ENCODE measurements around the gene F2R. TPM values are rescaled to one million over a fixed set of nuclear protein-coding genes. Genes with fewer than 3 reads are reported as not detected.

Gene F2R
- total RNA-seq, 1 experiment from 2014 or later = 6.3 TPM

DNA sequence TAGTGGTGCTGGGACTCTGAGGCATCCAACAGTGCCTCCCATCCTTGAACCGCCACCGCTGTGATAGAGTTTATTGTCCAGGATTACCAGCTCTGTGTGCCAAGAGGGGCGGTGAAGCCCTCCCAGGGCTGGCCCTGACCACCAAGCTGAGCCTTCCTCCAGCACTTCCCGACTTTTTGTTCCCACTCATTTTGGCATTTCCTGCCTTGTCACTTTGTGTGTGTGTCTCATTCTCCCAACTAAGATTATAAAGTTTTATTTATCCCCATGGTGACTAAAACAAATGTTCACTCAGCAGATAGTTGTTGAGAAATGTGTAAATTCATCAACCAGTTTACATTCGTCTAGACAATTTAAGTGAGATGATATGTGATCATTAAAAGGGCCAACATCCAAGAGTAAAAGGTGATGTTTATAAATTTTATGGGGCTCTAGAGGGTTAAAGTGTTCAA, 2.5 kb downstream of the F2R start:
- no TSS peak for BruUV-seq (replicated peaks)
- Mint-ChIP-seq H3K4me3 (ENCODE audit: unreplicated experiment) (no peak overlapping the region), H3K27me3 (ENCODE audit: insufficient read depth, unreplicated experiment) (no peaks in the 10 kb centered on the region), H3K36me3 (ENCODE audit: insufficient read depth, unreplicated experiment) (no peaks in the 10 kb centered on the region), H3K9me3 (ENCODE audit: unreplicated experiment) (no peaks in the 10 kb centered on the region), H3K27ac (ENCODE audit: unreplicated experiment) (no peak overlapping the region), H3K4me1 (ENCODE audit: low read depth, unreplicated experiment) (peaks cover 7% of the 10 kb centered on the region)
- Histone ChIP-seq H3K4me1 (peaks cover 9% of the 10 kb centered on the region; the same call in 1 of the 2 replicates), H3K9me3 (no peaks in the 10 kb centered on the region), H3K4me3 (ENCODE audit: low read depth, low read length) (no peak overlapping the region), H3K36me3 (ENCODE audit: control insufficient read depth, insufficient read depth, low read length) (no peaks in the 10 kb centered on the region), H3K27me3 (replicated peaks; ENCODE audit: control insufficient read depth, insufficient read depth, low read length) (no peaks in the 10 kb centered on the region)
- CTCF ChIA-PET = interaction anchor here (0.6 kb wide), 1 partner anchor 92 kb away, joined by 5 read pairs; no protein-coding TSS in a partner anchor
- no peak for TF ChIP-seq CTCF (IDR thresholded peaks at IDR 0.05; ENCODE audit: insufficient read depth in 1 of 2, low read depth in 1 of 2, low read length in 1 of 2, severe bottlenecking in 1 of 2, unreplicated experiment in 1 of 2)
- POLR2A ChIA-PET = no interaction called here
- intact Hi-C loops (cut with micrococcal nuclease; ENCODE audit: unreplicated experiment) = loop anchor here (5.0 kb wide), 2 partner anchors 39 to 104 kb away; no protein-coding TSS in a partner anchor
- no peak for DNase-seq

GRCh38 chr5:76718880-76719279, 3.0 kb downstream of the F2R start:
- BruUV-seq (replicated peaks) = no TSS peak
- Histone ChIP-seq H3K4me1 (peaks cover 9% of the 10 kb centered on the region; the same call in 1 of the 2 replicates), H3K9me3 (no peaks in the 10 kb centered on the region), H3K36me3 (ENCODE audit: control insufficient read depth, insufficient read depth, low read length) (no peaks in the 10 kb centered on the region), H3K27me3 (replicated peaks; ENCODE audit: control insufficient read depth, insufficient read depth, low read length) (no peaks in the 10 kb centered on the region), H3K4me3 (ENCODE audit: low read depth, low read length) (no peak overlapping the region)
- Mint-ChIP-seq H3K27me3 (ENCODE audit: insufficient read depth, unreplicated experiment) (no peaks in the 10 kb centered on the region), H3K4me3 (ENCODE audit: unreplicated experiment) (no peak overlapping the region), H3K9me3 (ENCODE audit: unreplicated experiment) (no peaks in the 10 kb centered on the region), H3K36me3 (ENCODE audit: insufficient read depth, unreplicated experiment) (no peaks in the 10 kb centered on the region), H3K4me1 (ENCODE audit: low read depth, unreplicated experiment) (peaks cover 7% of the 10 kb centered on the region), H3K27ac (ENCODE audit: unreplicated experiment) (no peak overlapping the region)
- no peak for TF ChIP-seq CTCF (IDR thresholded peaks at IDR 0.05; ENCODE audit: insufficient read depth in 1 of 2, low read depth in 1 of 2, low read length in 1 of 2, severe bottlenecking in 1 of 2, unreplicated experiment in 1 of 2)
- DNase-seq = no peak
- ChIA-PET CTCF (interaction anchor here (0.6 kb wide), 1 partner anchor 93 kb away, joined by 5 read pairs; no protein-coding TSS in a partner anchor), POLR2A (no interaction called here)
- intact Hi-C loops (cut with micrococcal nuclease; ENCODE audit: unreplicated experiment) = loop anchor here (5.0 kb wide), 2 partner anchors 38 to 103 kb away; no protein-coding TSS in a partner anchor

DNA sequence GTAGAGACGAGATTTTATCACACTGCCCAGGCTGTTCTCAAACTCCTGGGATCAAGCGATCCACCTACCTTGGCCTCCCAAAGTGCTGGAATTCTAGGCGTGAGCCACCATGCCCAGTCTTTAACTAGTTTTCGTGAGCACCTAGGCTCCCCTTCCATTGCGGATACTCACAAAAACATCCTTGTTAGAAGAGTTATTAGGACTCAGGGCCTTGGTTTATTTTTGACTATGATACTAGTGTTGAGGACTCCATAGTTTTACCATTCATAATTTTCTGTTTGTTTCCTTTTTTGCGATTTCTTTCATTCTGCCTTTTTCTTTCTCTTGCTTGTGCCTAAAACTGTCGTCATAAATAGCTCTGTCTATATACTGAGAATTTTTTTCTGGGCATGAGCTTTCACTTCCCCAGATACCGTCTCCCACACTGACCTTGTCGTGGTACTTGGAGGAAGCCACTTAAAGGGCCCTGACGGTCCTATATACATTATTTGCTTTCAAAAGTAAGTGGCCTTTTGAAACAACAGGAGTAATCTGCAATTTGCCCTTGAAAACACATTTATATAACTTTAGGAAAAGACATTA, 5.2 kb downstream of the F2R start:
- no peak for TF ChIP-seq CTCF (IDR thresholded peaks at IDR 0.05; ENCODE audit: insufficient read depth in 1 of 2, low read depth in 1 of 2, low read length in 1 of 2, severe bottlenecking in 1 of 2, unreplicated experiment in 1 of 2)
- no peaks in the 10 kb centered on the region for H3K27me3 Mint-ChIP-seq (ENCODE audit: insufficient read depth, unreplicated experiment)
- no peak overlapping the region for H3K4me3 ChIP-seq (ENCODE audit: low read depth, low read length)
- no peaks in the 10 kb centered on the region for H3K27me3 ChIP-seq (replicated peaks; ENCODE audit: control insufficient read depth, insufficient read depth, low read length)
- intact Hi-C loops (cut with micrococcal nuclease; ENCODE audit: unreplicated experiment) = no loop called here
- no peak overlapping the region for H3K27ac Mint-ChIP-seq (ENCODE audit: unreplicated experiment)
- CTCF ChIA-PET = no interaction called here
- peaks cover 9% of the 10 kb centered on the region; the same call in 1 of the 2 replicates for H3K4me1 ChIP-seq
- H3K9me3 ChIP-seq = no peaks in the 10 kb centered on the region
- peaks cover 14% of the 10 kb centered on the region for H3K4me1 Mint-ChIP-seq (ENCODE audit: low read depth, unreplicated experiment)
- BruUV-seq (replicated peaks) = no TSS peak
- H3K36me3 ChIP-seq (ENCODE audit: control insufficient read depth, insufficient read depth, low read length) = no peaks in the 10 kb centered on the region
- H3K9me3 Mint-ChIP-seq (ENCODE audit: unreplicated experiment) = no peaks in the 10 kb centered on the region
- POLR2A ChIA-PET = no interaction called here
- DNase-seq = no peak
- H3K4me3 Mint-ChIP-seq (ENCODE audit: unreplicated experiment) = no peak overlapping the region
- H3K36me3 Mint-ChIP-seq (ENCODE audit: insufficient read depth, unreplicated experiment) = no peaks in the 10 kb centered on the region
